KBM-7 (cell line): ENCODE data around the gene MRTFB.
A peak's percentile ranks its signal among the peaks of the same experiment; 100 is the strongest.

Experiments
- DNase-seq: peaks from one replicate; pipeline ENCODE4 v3.0.0-alpha.2; 2015
- in situ Hi-C: fragments of 300-500 bp; cut with MboI; formaldehyde crosslinking; loops from 2 replicates; pipeline ENCODE4 v1.14.3; 2020; ENCODE audit warnings: low sequenced_read_pairs, low pct_unique_long_range_greater_than_20kb, mixed read lengths

MRTFB gene

DNA sequence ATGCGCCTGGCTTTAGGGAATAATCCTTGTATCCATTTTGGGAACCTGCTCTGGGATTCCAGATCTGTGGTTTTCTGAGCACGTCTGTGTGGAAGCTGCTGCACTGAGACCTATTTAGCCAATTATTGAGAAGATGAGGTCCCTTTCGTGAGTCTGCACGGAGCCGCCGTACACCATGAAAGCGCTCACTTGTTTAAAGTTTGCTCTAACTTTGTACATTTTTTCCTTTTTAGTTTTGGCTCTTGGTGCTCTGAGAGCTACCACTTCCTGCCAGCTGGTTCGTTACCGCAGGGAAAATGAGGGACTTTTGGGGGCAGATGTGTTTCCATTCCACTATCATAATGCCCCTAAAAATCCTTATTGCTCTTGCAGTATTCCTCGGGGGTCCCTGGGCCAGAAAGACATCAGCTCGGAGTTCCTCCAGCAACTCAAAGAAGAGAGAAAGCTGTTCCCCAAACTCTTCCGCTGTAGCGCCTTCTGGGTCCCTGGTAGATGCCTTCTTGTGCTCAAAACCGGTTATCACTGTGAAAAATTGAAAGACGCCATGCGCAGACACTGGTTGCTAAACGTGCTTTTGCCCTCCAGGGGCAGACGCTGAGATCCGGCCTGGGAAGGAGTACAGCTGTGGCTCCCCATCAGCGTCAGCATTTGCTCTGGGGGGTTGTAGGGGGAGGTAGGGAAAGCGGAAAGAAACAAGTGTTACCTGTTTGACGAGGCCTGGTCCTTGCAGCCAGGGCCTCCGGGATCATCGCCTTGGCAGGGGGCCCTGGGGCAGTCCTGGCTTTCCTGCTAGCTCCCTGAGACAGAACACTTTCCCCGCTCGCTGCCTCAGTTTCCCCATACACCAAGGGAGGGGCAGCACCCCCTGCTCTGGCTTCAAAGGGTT is 238.1 kb downstream of the MRTFB start:
- no peak for DNase-seq
- in situ Hi-C loops, result no loop called here

DNA sequence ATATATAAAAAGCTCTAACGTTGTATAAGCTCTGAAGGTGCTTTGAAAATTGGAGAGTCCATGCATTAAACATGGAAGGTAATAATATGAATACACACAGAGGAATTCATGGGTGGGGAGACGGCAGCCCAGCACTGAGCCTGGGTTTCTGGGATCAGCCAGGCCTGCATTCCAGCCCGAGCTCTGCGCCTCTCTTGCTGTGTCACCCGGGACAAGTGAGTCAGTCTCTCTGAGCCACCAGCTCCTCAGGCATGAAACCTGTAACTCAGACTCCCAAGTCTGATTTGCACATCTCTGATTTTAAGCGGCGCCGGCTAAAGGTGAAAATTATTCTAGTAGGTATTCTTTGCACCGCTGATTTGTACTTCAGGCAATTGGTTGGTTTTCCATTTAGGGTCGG is 238.8 kb downstream of the MRTFB start:
- no peak for DNase-seq
- in situ Hi-C loops, result no loop called here

DNA sequence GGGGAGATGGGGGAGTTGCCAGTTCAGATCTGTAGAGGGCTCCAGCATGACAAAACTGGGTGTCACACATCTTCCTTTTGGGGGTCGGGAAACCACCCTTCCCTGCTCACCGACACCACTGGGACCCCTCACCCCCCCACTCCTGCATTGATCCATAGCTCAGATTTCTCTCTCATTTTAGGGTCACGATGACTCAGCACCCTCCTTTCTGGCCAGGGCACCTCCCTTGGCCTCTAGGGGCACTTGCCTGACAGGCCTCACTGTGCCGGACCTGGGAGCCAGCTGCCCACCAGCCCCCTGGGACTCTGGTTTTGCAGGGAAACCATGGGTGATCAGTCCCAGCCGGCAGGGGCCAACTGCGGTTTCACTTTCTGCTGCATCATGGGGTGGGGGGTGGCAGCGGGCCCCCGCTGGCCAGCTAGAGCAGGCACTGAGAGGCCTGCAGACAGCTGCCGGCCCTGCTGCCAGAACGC is 239.4 kb downstream of the MRTFB start:
- peak; percentile 56 for DNase-seq
- in situ Hi-C loops, result no loop called here

DNA sequence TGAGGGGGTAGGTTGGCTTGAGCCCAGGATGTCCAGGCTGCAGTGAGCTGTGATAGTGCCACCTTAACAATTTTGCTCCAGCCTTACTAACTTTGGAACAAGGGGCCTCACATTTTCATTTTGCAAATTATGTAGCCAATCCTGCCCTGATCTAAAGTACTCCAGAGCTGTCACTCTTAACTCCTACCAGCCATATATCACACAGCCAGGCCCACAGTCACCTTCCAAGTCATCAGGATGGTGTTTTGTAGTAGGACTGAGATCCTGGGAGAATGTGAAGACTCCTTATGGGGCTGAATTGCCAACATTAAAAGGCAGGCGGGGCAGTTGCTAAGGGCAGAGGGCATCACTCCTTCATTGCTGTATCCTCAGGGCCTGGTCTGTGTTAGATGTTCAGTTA is 243.0 kb downstream of the MRTFB start:
- in situ Hi-C loops, result no loop called here
- DNase-seq, result no peak

DNA sequence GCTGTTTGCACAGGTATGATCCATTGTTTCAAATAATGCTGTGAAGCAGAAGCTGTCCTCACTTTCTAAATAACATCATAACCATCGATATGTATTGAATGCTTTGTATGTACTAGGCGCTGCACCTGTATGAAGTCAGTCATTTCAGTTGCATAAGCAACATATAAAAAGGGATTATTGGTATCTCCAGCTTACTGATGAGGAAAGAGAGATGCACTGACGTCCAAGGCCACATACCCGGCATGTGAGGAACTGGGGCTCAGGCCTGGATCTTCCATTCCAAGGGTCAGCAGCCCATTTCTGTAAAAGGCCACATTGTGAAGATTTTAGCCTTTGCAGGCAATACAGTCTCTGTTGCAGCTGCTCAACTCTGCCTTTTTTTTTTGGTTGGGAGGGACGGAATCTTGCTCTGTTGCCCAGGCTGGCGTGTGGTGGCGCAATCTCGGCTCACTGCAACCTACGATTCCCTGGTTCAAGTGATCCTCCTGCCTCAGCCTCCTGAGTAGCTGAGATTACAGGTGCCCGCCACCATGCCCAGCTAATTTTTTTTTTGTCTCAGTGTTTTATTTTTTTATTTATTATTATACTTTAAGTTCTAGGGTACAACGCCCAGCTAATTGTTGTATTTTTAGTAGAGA is 244.7 kb downstream of the MRTFB start:
- DNase-seq, result no peak
- in situ Hi-C loops, result no loop called here
